LoVo (cell line): ENCODE measurements around the gene EPN3.

Source experiments
- DNase-seq: peaks from one replicate; pipeline ENCODE4 v3.0.0-alpha.2; 2016; ENCODE audit warnings: low spot score

EPN3 gene

GRCh38 chr17:50535407-50535806 is 2.9 kb downstream of the EPN3 start:
- DNase-seq, result no peak

GRCh38 chr17:50536683-50537646 is 4.4 kb downstream of the EPN3 start:
- DNase-seq, result no peak

- no peak for DNase-seq
These were observed 5.4 kb downstream of the EPN3 start for GRCh38 chr17:50537721-50538548.

GRCh38 chr17:50538549-50539410 is 6.2 kb downstream of the EPN3 start:
- DNase-seq, result no peak

- peak; percentile 66 for DNase-seq
These were observed 7.4 kb downstream of the EPN3 start for GRCh38 chr17:50539762-50540559.

GRCh38 chr17:50540560-50541401 is 8.2 kb downstream of the EPN3 start:
- DNase-seq, result no peak

- DNase-seq, result no peak
These were observed 8.8 kb downstream of the EPN3 start for GRCh38 chr17:50541402-50541715.

- DNase-seq, result peak; percentile 84
These were observed 9.5 kb downstream of the EPN3 start for GRCh38 chr17:50541716-50542688.

- DNase-seq, result peak; percentile 52
These were observed 10.6 kb downstream of the EPN3 start for GRCh38 chr17:50542795-50543774.

GRCh38 chr17:50544516-50544915 is 12.0 kb downstream of the EPN3 start:
- DNase-seq, result no peak

GRCh38 chr17:50545311-50545710 is 12.8 kb downstream of the EPN3 start:
- DNase-seq, result no peak

GRCh38 chr17:50546701-50547034 is 14.1 kb downstream of the EPN3 start:
- DNase-seq, result no peak

- DNase-seq, result peak; percentile 90
These were observed 14.7 kb downstream of the EPN3 start, which contains the start of gene SPATA20 for GRCh38 chr17:50547035-50547735. Gene SPATA20 (plus strand): TSS chr17:50547174. CDS start chr17:50547209, 35 bp downstream.

GRCh38 chr17:50547736-50548083 is 15.2 kb downstream of the EPN3 start:
- DNase-seq, result no peak

- no peak for DNase-seq
These were observed 16.3 kb downstream of the EPN3 start for GRCh38 chr17:50548831-50549230.

GRCh38 chr17:50549256-50549941 is 16.9 kb downstream of the EPN3 start:
- no peak for DNase-seq

GRCh38 chr17:50549969-50550368 is 17.4 kb downstream of the EPN3 start:
- no peak for DNase-seq
